D721Med (cell line): ENCODE measurements around the gene NR2C1.
A peak's percentile ranks its signal among the peaks of the same experiment; 100 is the strongest.

ENCODE experiments used
- DNase-seq: peaks from one replicate; pipeline ENCODE4 v3.0.0; 2011; ENCODE audit warnings: low spot score; ENCODE audit not compliant: insufficient read length
- FAIRE-seq: peaks from 2 replicates; lab custom pipeline; 2011; peaks lifted over from hg19 to GRCh38; lab: Jason Lieb, UNC
- CTCF ChIP-seq: IDR thresholded peaks from 2 replicates; pipeline ENCODE4 v1.5.1; 2012; ENCODE audit warnings: mild to moderate bottlenecking, control low read depth; ENCODE audit not compliant: insufficient read depth; ENCODE audit errors: missing control alignments

The NR2C1 gene

GRCh38 chr12:95059984-95060383 is 13.4 kb downstream of the NR2C1 start:
- DNase-seq (no peak), FAIRE-seq (no peak)
- no peak for TF ChIP-seq CTCF

DNA sequence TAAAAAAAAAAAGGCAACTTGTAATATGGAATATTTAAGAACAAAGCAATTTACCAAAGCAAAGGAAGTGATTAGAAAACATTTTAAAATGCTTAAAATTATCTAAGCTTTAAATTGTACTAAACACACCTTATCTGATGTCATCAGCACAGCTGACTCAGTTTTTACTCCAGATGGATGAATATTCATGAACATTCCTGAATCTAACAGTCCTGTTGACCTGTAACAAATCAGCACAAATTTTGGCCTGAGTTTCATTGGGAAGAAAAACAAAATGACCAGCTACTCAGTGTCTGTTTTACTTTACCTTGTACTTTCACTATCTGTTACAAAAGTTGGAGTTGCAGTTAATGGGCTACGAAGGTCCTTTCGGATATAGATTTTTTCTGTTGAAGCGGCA is 16.0 kb downstream of the NR2C1 start:
- DNase-seq, result no peak
- no peak for FAIRE-seq
- TF ChIP-seq CTCF, result no peak

- FAIRE-seq (peak; percentile 21), DNase-seq (no peak)
- TF ChIP-seq CTCF, result no peak
Observed at GRCh38 chr12:95055057-95055456, 18.4 kb downstream of the NR2C1 start.

DNA sequence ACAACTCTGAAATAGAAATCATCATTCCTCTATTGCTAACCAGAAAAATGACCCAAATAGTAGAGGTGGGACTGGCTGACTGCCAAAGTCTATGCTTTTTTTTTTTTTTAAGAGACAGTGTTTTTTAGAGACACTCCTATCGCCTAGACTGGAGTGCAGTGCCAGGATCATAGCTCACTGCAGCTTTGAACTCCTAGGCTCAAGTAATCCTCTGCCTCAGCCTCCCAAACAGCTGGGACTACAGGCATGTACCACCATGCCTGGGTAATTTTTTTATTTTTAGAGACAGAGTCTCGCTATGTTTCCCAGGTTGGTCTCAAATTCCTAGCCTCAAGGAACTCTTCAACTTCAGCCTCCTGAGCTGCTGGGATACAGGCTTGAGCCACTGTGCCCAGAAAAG is 19.2 kb downstream of the NR2C1 start:
- DNase-seq (no peak), FAIRE-seq (no peak)
- no peak for TF ChIP-seq CTCF

DNA sequence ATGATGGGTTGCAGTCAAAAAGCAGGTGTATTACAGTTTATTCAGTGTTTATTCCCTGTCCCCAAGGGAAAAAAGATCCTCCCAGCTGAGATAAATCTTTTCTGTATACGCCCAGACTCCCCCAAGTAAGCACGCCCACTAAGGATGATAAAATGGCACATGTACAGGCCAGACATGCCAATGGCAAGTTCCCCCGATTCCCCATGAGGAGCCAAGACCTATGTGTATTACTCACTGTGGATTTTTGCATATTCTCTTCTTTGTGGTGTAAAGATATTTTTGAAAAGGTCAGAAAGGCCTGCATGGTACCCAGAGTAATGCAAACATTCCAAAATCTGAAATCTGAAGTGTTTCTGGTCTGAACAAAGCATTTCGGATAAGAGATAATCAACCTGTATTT is 22.2 kb downstream of the NR2C1 start:
- TF ChIP-seq CTCF, result no peak
- no peak for FAIRE-seq
- no peak for DNase-seq

DNA sequence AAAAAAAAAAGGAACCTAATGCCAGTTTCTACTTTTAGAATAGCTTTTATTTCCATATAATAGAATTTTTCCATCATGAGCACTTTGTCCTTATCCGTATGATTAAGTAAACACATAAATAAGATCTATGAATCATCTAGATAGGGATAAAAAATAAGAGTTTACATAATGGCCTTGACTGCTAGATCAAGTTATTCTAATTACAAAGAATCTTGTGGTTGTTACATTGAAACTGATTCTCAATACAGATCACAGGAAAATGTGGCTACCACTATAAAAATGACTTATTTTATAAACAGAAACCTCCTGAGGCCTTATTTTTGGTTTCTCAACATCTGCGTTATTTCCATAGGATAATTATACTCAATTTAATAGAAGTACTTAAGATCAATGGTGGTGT is 35.5 kb downstream of the NR2C1 start:
- no peak for TF ChIP-seq CTCF
- FAIRE-seq (no peak), DNase-seq (no peak)

GRCh38 chr12:95034750-95035149 is 38.7 kb downstream of the NR2C1 start:
- FAIRE-seq, result no peak

More at GRCh38 chr12:95034750-95035149, 38.7 kb downstream of the NR2C1 start:
- no peak for TF ChIP-seq CTCF
- DNase-seq, result no peak
